Muscle of arm (tissue), 12 donors: ENCODE results near the gene PIK3CB. TPM values are rescaled to one million over a fixed set of nuclear protein-coding genes. Genes with fewer than 3 reads are reported as not detected.
A peak's percentile ranks its signal among the peaks of the same experiment; 100 is the strongest.
"Not testable (repeated sequence)": the region's sequence is repeated elsewhere in the genome, so short reads cannot be mapped to it uniquely, and the experiment has no call there.

ENCODE experiments used
- DNase-seq: peaks from one replicate; pipeline ENCODE4 v3.0.0-alpha.2; 2013
- polyA plus RNA-seq, 12 donors: library from polyadenylated mRNA; unstranded; fragments of 120-200 nt; gene quantifications; one replicate each; pipeline ENCODE4 v1.2.1, GENCODE V29; 2013; ENCODE audit not compliant: insufficient read length in 12 of 12

Gene PIK3CB
- polyA plus RNA-seq, 12 donors, result 9.6 to 16.9 (median 12.7) TPM; not detected in 1

DNA sequence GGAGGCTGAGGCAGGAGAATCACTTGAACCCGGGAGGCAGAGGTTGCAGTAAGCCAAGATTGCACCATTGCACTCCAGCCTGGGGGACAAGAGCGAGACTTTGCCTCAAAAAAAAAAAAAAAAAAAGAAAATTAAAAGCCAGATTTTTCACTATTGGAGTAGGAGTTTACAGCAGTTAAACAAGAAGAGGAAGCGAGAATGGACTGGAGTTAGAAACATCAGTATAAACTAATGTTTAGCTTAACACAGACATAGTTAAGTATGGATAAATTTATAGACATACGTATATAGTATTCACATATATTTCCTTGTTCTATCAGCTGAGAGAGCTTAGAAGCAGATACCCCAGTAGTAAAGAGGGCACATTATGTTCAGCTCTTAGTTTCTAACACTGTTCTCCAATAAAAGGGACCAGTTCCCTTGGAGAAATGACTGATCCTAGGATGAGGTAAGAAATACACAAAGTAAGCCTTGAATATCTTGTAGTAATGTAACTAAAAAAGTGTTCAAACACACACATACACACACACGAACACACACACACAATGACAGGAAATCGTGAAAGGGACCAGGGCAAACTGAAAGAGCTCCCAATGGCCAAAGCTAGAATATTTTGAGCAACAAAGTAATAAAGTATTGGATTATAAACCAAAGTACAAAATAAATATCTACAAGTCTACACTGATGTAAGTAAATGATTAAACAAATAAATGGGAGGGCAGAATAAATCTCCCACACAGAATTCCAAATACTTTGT, 25.1 kb downstream of the PIK3CB start:
- DNase-seq, result no peak

- DNase-seq, result no peak
Measured at GRCh38 chr3:138806376-138807080, 28.2 kb downstream of the PIK3CB start.

- DNase-seq, result no peak
Measured at GRCh38 chr3:138803006-138803653, 31.6 kb downstream of the PIK3CB start.

DNA sequence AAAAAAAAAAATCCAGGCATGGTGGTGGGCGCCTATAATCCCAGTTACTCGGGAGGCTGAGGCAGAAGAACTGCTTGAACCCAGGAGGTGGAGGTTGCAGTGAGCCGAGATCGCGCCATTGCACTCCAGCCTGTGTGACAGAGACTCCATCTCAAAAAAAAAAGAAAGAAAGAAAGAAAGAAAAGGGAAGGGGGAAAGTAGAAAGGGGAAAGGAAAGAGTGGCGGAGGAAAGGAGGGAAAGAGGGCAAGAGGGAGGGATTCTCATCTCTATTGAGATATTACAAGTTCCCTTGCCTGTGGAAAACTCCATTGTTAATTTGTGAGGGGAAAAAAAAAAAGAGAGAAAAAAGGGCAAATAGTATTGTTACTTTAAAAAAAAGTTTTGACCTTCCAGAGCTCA, 32.5 kb downstream of the PIK3CB start:
- not testable (repeated sequence) for DNase-seq

GRCh38 chr3:138801792-138802191, 32.9 kb downstream of the PIK3CB start:
- no peak for DNase-seq

- no peak for DNase-seq
Measured at GRCh38 chr3:138800248-138800647, 34.5 kb downstream of the PIK3CB start.

DNA sequence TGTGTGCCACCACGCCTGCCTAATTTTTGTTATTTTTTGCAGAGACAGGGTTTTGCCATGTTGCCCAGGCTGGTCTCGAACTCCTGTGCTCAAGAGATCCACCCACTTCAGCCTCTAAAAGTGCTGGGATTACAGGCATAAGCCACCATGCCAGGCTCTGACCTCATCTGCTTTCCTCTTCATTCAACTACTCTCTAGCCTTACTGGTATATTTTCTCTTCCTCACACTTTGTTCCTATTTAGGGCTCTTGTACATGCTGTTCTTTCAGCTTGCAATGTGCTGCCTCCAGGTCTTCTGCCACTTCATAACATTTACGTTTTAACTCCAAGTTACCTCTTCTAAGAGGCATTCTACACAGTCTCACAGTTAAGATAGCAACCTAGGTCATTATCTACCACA, 34.9 kb downstream of the PIK3CB start:
- DNase-seq, result no peak

DNA sequence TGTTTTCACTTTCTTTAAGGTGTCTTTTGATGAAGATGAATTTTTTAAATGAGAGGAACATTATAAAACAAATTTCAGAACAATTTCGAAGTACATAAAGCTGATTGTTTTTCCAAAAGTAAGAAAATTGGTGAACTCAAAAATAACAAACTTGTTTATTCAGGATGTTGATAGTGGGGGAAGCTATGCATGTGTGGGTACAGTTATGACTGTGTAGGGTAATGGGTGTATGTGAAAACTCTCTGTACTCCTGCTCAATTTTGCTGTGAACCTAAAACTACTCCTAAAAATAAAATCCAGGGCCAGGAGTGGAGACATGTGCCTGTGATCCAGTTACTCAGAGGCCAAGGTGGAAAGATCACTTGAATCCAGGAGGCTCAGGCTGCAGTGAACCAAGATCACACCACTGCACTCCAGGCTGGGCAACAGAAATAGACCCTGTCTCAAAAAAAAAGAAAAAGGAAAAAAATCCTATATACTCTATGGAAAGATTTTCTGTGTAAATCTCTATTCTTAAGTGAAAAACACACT, 37.2 kb downstream of the PIK3CB start:
- no peak for DNase-seq

GRCh38 chr3:138796761-138797160, 38.0 kb downstream of the PIK3CB start:
- no peak for DNase-seq

GRCh38 chr3:138786788-138787271, 47.9 kb downstream of the PIK3CB start:
- DNase-seq, result no peak

- no peak for DNase-seq
Measured at GRCh38 chr3:138785951-138786350, 48.8 kb downstream of the PIK3CB start.

DNA sequence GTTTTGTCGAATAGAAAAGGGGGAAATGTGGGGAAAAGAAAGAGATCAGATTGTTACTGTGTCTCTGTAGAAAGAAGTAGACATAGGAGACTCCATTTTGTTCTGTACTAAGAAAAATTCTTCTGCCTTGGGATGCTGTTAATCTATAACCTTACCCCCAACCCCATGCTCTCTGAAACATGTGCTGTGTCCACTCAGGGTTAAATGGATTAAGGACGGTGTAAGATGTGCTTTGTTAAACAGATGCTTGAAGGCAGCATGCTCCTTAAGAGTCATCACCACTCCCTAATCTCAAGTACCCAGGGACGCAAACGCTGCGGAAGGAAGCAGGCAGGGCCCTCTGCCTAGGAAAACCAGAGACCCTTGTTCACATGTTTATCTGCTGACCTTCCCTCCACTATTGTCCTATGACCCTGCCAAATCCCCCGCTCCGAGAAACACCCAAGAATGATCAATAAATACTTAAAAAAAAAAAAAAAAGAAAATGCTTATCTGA, 49.3 kb downstream of the PIK3CB start:
- not testable (repeated sequence) for DNase-seq

- no peak for DNase-seq
Measured at GRCh38 chr3:138782755-138783154, 52.0 kb downstream of the PIK3CB start.

DNA sequence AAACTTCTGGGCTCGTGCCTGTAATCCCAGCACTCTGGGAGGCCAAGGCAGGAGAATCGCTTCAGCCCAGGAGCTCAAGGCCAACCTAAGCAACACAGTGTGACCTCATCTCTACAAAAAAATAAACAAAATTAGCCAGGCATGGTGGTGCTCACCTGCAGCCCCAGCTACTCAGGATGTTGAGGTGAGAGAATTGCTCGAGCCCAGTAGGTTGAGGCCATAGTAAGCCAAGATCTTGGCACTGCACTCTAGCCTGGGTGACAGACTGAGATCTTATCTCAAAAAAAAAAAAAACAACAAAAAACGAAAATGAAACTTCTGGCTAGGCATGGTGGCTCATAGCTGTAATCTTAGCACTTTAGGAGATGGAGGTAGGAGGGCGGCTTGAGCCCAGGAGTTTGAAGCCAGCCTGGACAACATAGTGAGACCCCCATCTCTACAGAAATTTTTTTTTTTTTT, 53.7 kb downstream of the PIK3CB start:
- no peak for DNase-seq

GRCh38 chr3:138778643-138779042, 56.1 kb downstream of the PIK3CB start:
- DNase-seq, result no peak

DNA sequence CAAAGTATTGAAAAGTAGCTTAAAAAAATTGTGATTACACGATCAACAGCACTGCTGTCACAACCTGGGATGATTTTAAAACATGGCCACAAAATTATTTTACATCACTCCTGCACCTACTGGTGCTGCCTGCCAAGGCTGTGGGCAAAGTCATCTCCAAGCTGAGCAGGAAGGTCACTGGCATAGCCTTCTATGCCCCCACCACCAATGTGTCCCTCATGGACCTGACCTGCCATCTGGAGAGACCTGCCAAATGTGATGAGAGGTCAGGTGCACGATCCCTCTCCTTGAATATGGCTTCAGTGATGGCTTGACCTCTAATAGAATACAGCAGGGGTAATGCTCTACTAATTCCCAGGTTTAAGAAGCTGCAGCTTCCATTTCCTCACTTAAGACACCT, 57.8 kb downstream of the PIK3CB start:
- DNase-seq, result no peak

GRCh38 chr3:138775254-138775595, 59.5 kb downstream of the PIK3CB start:
- peak; percentile 23 for DNase-seq

DNA sequence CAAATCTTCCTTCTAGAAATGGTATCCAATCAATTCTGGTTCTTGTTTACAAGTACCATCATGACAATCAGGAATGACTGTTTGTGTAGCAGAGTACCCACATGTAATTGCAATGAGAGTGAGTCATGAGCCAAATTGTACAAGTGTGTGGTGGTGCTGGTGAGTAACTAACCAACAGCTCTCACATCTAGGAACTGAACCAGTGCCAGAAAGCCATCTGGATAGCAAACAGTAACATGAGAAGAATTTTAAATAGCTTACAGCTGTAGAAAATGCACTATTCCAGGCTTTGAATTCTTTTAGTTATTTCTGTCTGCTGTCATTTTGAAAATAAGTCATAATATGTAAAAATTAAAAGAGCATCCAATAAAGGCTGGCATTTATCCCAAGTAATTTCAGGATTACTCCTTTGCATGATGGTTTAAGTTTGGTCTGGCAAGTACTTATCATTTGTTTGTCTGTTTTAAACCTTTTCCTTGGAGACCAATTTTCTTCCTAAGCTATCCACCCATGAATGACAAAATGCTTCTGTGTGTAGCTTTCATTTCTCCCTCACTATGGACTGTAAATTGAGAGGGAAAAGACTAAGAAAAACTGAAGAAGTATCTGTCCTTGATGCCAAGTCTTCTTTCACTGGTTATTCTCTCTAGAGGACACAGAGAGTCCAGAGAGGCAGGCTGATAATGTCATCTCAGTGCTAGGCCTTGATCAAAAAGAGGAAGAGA, 60.0 kb downstream of the PIK3CB start:
- DNase-seq, result peak; percentile 85

GRCh38 chr3:138771585-138771984, 63.1 kb downstream of the PIK3CB start:
- DNase-seq, result no peak

- no peak for DNase-seq
Measured at GRCh38 chr3:138769616-138770015, 65.1 kb downstream of the PIK3CB start.

GRCh38 chr3:138768946-138769345, 65.8 kb downstream of the PIK3CB start:
- DNase-seq, result no peak

DNA sequence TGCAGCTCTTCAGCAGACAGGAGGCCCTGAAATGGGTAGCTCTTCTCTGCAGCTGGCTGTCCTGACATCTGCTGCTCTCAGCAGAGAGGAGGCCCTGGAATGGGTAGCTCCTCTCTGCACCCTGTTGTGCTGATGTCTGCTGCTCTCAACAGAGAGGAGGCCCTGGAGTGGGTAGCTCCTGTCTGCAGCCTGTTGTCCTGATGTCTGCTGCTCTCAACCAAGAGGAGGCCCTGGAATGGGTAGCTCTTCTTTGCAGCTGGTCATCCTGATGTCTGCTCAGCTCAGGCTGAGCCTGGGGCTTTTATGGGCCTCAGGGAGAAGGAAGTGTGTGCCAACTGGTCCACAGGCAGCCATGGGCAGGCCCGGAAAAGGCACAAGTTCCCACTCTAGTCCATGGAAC, 66.6 kb downstream of the PIK3CB start:
- DNase-seq, result no peak
